Gastroesophageal sphincter (tissue), 3 donors: ENCODE data around the gene CYSTM1.

Experiments
- POLR2A ChIP-seq, 2 donors: fragments of 450-650 bp; IDR thresholded peaks; one replicate each; pipeline ENCODE4 v1.6.1; 2017; ENCODE audit warnings: antibody characterized with exemption in 2 of 2, mild to moderate bottlenecking in 2 of 2, moderate library complexity in 1 of 2
- POLR2AphosphoS5 ChIP-seq: sonication (generic); formaldehyde crosslinking; IDR thresholded peaks from one replicate; pipeline ENCODE4 v1.6.1; 2017; ENCODE audit warnings: antibody characterized with exemption
- TF ChIP-seq, protein P1 (sequence below), 4 experiments: fragments of 200-600 bp in 2 of 4; fragments of 450-650 bp in 2 of 4; sonication (generic) in 1 of 4; IDR thresholded peaks; one replicate each; pipeline ENCODE4 v1.5.1; 2017 to 2019; ENCODE audit warnings: antibody characterized with exemption in 4 of 4, mild to moderate bottlenecking in 2 of 4, moderate library complexity in 2 of 4

DNA sequence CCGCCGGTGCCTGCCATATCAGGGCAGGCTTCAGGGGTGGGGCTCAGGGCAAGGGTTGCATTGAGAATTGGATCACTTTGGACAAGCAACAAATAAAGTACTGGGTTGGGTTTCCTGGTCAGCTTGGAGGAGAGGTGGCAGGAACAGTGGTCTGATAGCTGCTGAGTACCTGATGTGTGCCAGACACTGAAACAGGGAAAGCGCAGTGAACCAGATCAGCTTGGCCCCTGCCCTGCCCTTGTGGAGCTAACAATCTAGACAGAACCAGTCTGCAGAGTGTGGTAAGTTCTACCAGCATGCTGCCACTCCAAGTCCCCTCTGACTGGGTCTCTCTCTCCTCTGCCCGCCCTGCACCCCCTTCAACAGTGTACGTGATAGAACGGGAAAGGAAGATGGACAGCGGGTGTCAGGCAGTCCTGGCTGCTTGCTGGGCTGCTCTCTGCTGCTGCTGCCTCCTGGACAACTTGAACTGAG is 53.4 kb downstream of the CYSTM1 start:
- TF ChIP-seq, protein P1, sequence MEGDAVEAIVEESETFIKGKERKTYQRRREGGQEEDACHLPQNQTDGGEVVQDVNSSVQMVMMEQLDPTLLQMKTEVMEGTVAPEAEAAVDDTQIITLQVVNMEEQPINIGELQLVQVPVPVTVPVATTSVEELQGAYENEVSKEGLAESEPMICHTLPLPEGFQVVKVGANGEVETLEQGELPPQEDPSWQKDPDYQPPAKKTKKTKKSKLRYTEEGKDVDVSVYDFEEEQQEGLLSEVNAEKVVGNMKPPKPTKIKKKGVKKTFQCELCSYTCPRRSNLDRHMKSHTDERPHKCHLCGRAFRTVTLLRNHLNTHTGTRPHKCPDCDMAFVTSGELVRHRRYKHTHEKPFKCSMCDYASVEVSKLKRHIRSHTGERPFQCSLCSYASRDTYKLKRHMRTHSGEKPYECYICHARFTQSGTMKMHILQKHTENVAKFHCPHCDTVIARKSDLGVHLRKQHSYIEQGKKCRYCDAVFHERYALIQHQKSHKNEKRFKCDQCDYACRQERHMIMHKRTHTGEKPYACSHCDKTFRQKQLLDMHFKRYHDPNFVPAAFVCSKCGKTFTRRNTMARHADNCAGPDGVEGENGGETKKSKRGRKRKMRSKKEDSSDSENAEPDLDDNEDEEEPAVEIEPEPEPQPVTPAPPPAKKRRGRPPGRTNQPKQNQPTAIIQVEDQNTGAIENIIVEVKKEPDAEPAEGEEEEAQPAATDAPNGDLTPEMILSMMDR (IDR thresholded peaks at IDR 0.05) = no peak
- TF ChIP-seq POLR2AphosphoS5 (no peak), POLR2A (IDR thresholded peaks at IDR 0.05) (no peak)
